ENCODE results near the gene MYCBP2.

- TF ChIP-seq POLR2A (IDR thresholded peaks at IDR 0.05): no peak
- no peak for TF ChIP-seq POLR2AphosphoS5 (IDR thresholded peaks at IDR 0.05)
- TF ChIP-seq CTCF (IDR thresholded peaks at IDR 0.05): no peak
Observed at GRCh38 chr13:77335543-77335942, 8.6 kb upstream of the MYCBP2 start.
